BE2C (cell line): ENCODE results near the gene ARPC4.
"Not testable (repeated sequence)": the region's sequence is repeated elsewhere in the genome, so short reads cannot be mapped to it uniquely, and the experiment has no call there.

Source experiments
- DNase-seq: peaks from one replicate; pipeline ENCODE4 v3.0.0-alpha.2; 2020
- H3K27me3 ChIP-seq: fragments of 250-450 bp; sonication (Bioruptor Pico); 2 replicates; pipeline ENCODE4 v1.5.1; 2020; ENCODE audit warnings: mild to moderate bottlenecking
- H3K36me3 ChIP-seq: fragments of 250-450 bp; sonication (Bioruptor Pico); 2 replicates; pipeline ENCODE4 v1.5.1; 2020; ENCODE audit warnings: mild to moderate bottlenecking
- H3K4me1 ChIP-seq: fragments of 250-450 bp; sonication (Bioruptor Pico); 2 replicates; pipeline ENCODE4 v1.5.1; 2020
- H3K4me3 ChIP-seq: 2 replicates; pipeline ENCODE4 v1.5.1; 2011; ENCODE audit warnings: low read depth, low read length
- H3K9me3 ChIP-seq: fragments of 250-450 bp; sonication (Bioruptor Pico); 2 replicates; pipeline ENCODE4 v1.5.1; 2020
- TF ChIP-seq, protein P1 (sequence below): IDR thresholded peaks from 2 replicates; pipeline ENCODE4 v1.5.1; 2012; ENCODE audit warnings: mild to moderate bottlenecking, low read depth, low read length

ARPC4 gene

DNA sequence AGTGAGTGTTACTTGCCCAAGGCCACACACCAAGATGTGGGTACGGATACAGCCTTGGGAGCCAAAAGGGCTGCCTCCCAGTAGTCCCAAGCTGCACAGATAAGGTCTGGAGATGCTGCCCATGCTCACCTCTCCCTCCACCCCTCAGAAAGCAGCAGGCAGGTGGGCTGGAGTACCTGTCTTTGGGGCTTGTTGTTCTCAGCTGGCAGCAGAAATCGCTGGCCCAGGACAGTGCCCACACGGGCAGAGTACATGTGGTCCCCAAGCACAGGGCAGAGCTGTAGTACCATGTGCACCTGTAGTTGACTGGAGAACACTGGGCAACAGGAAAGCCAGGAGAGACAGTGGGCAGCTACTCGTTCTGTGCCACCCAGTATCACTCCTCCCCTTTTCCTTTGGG lies 46.0 kb downstream of the ARPC4 start:
- H3K4me3 ChIP-seq: no peak overlapping the region
- H3K4me1 ChIP-seq: no peaks in the 10 kb centered on the region
- TF ChIP-seq, protein P1, sequence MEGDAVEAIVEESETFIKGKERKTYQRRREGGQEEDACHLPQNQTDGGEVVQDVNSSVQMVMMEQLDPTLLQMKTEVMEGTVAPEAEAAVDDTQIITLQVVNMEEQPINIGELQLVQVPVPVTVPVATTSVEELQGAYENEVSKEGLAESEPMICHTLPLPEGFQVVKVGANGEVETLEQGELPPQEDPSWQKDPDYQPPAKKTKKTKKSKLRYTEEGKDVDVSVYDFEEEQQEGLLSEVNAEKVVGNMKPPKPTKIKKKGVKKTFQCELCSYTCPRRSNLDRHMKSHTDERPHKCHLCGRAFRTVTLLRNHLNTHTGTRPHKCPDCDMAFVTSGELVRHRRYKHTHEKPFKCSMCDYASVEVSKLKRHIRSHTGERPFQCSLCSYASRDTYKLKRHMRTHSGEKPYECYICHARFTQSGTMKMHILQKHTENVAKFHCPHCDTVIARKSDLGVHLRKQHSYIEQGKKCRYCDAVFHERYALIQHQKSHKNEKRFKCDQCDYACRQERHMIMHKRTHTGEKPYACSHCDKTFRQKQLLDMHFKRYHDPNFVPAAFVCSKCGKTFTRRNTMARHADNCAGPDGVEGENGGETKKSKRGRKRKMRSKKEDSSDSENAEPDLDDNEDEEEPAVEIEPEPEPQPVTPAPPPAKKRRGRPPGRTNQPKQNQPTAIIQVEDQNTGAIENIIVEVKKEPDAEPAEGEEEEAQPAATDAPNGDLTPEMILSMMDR: no peak
- H3K9me3 ChIP-seq: no peaks in the 10 kb centered on the region
- H3K36me3 ChIP-seq: no peaks in the 10 kb centered on the region
- no peaks in the 10 kb centered on the region for H3K27me3 ChIP-seq
- no peak for DNase-seq

DNA sequence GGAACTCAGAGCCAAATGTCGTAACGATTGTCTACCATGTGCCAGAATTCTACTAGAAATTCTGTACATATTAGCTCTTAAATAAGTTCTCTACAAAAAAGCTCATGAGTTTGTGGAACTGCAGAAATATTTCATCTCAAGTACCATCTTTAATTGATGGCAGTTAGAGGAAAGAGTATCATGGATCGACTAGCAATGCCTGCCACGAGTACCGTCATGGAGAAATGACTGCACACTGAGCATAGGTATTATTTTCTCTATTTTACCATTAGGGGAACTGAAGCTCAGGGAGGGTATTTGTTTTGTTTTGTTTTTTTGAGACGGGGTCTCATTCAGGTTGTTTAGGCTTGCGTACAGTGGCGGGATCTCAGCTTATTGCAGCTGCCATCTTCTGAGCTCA lies 48.1 kb downstream of the ARPC4 start:
- Histone ChIP-seq H3K4me3 (no peak overlapping the region), H3K36me3 (no peaks in the 10 kb centered on the region), H3K9me3 (no peaks in the 10 kb centered on the region), H3K27me3 (no peaks in the 10 kb centered on the region), H3K4me1 (no peaks in the 10 kb centered on the region)
- TF ChIP-seq, protein P1: no peak
- DNase-seq: no peak

DNA sequence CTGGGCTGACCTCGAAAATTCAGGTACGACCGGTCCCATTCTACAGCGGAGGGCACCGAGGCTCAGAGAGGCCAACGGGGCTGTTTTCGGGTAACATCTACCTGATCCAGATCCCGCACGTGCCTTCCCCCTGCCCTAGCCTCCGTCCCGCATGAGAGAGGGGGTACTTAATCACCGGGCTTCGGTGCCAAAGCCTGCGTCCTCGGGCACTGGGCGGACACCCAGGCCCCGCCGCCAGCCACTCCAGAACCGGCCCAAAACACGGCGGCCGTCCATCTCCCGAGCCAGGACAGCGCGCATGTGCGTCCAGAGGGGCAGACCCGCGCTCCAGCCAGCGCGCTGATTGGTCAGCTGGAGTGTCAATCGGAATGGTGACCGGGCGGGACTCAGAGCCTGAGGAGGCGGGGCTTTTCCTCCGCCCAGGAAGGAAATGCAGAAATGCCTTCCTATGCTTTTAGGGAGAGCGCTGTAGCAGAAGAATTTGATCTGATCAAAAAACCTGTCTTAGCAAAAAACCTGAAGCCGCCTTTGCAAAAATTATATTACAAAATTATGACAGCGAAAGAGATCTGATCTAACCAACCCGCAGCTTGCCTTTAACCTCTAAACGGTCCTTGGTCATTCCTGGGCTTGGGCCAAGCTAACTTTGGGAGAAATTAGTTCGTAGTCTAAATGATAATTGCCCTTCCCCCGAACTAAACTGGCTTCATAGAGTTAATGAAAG lies 51.0 kb downstream of the ARPC4 start, which contains the start of gene RPUSD3:
Gene RPUSD3 (minus strand): TSS at position 294 of the 724 bp plus-strand sequence. CDS start 18 bp downstream, at position 276.
- H3K27me3 ChIP-seq: no peaks in the 10 kb centered on the region
- no peaks in the 10 kb centered on the region for H3K9me3 ChIP-seq
- DNase-seq: peak; percentile 89
- TF ChIP-seq, protein P1: no peak
- H3K36me3 ChIP-seq: no peaks in the 10 kb centered on the region
- H3K4me3 ChIP-seq: peak within 1 kb of the TSS; percentile 81
- no peaks in the 10 kb centered on the region for H3K4me1 ChIP-seq

DNA sequence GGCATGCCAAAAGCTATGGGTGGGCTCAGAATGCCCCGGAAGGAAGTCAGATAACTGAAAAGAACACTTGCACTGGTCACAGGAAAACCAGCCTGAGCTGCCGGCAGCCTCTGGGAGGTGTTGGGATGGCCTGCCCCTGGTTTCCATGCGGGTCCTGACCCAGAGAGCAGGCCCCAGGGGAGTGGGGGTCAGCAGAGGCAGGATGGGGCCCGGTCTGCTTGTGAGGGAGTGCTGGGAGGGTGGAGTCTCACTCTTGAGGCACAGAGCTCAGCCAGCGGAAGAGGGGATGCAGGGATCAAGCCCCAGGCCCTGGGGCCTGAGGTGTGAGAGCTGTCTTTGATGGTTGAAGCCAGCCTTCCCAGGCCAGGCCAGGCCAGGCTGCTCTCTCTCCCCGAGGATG lies 53.3 kb downstream of the ARPC4 start:
- TF ChIP-seq, protein P1: no peak
- Histone ChIP-seq H3K27me3 (no peaks in the 10 kb centered on the region), H3K9me3 (no peaks in the 10 kb centered on the region), H3K36me3 (no peaks in the 10 kb centered on the region), H3K4me1 (no peaks in the 10 kb centered on the region), H3K4me3 (no peak overlapping the region)
- DNase-seq: no peak

DNA sequence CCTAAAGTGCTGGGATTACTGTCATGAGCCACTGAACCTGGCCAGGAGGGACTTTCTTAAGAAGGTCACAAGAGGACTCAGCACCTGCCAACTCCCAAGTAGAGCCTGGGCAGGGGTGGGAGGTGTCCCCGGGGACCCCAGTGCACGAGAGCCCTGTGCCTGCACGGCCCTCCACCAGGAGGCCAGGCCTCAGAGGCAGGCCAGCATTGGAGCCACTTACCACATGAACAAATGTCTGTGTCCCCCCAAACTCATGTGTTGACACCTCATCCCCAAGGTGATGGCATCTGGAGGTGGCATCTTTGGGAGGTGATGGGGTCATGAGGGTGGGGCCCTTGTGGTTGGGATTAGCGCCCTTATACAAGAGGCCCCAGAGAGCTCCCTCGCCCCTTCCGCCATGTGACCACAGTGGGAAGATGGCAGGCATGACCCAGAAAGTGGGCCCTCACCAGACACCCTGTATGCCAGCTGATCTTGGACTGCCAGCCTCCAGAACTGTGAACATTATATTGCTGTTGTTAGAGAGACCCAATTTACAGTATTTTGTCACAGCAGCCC lies 54.1 kb downstream of the ARPC4 start:
- Histone ChIP-seq H3K27me3 (no peaks in the 10 kb centered on the region), H3K9me3 (no peaks in the 10 kb centered on the region), H3K36me3 (no peaks in the 10 kb centered on the region), H3K4me1 (no peaks in the 10 kb centered on the region), H3K4me3 (no peak overlapping the region)
- no peak for DNase-seq
- TF ChIP-seq, protein P1: no peak

DNA sequence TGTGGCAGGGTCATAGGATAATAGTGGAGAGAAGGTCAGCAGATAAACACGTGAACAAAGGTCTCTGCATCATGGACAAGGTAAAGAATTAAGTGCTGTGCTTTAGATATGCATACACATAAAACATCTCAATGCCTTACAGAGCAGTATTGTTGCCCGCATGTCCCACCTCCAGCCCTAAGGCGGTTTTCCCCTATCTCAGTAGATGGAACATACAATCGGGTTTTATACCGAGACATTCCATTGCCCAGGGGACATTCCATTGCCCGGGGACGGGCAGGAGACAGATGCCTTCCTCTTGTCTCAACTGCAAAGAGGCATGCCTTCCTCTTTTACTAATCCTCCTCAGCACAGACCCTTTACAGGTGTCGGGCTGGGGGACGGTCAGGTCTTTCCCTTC lies 55.0 kb downstream of the ARPC4 start:
- H3K27me3 ChIP-seq, H3K9me3 ChIP-seq, H3K4me3 ChIP-seq, H3K4me1 ChIP-seq, DNase-seq, H3K36me3 ChIP-seq: not testable (repeated sequence)
